ENCODE measurements around the gene FGF1. TPM values are rescaled to one million over a fixed set of nuclear protein-coding genes. Genes with fewer than 3 reads are reported as not detected.

The FGF1 gene
- total and polyA plus RNA-seq, 8 donors = 0.03 to 0.90 (median 0.35) TPM

DNA sequence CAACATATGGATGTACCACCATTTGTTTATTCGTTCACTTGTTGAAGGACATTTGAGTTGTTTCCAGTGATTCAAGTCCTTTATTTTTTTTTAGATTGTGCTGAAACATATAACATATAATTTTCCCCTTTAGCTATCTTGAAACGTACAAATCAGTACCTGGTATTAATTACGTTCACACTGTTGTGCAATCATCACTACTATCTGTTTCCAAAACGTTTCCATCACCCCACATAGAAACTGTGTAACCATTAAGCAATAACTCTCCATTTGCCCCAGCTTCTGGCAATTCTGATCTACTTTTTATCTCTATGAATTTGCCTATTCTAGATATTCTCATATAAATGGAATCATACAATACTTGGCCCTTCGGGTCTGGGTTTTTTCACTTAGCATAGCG lies 116.0 kb downstream of the FGF1 start:
- ATAC-seq = no peak
- DNase-seq = no peak
- TF ChIP-seq, protein P1, sequence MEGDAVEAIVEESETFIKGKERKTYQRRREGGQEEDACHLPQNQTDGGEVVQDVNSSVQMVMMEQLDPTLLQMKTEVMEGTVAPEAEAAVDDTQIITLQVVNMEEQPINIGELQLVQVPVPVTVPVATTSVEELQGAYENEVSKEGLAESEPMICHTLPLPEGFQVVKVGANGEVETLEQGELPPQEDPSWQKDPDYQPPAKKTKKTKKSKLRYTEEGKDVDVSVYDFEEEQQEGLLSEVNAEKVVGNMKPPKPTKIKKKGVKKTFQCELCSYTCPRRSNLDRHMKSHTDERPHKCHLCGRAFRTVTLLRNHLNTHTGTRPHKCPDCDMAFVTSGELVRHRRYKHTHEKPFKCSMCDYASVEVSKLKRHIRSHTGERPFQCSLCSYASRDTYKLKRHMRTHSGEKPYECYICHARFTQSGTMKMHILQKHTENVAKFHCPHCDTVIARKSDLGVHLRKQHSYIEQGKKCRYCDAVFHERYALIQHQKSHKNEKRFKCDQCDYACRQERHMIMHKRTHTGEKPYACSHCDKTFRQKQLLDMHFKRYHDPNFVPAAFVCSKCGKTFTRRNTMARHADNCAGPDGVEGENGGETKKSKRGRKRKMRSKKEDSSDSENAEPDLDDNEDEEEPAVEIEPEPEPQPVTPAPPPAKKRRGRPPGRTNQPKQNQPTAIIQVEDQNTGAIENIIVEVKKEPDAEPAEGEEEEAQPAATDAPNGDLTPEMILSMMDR (IDR thresholded peaks at IDR 0.05) = no peak
- H3K27me3 ChIP-seq = no peaks in the 10 kb centered on the region
- H3K4me1 ChIP-seq = no peaks in the 10 kb centered on the region
- WGBS, 2 donors = 58 to 65% methylated on average over 6 of the region's 6 CpGs
- no peak overlapping the region for H3K4me3 ChIP-seq
- no peaks in the 10 kb centered on the region for H3K9me3 ChIP-seq
- FAIRE-seq = no peak
- H3K36me3 ChIP-seq = no peaks in the 10 kb centered on the region
- intact Hi-C loops (cut with DNase I) = no loop called here
- H3K27ac ChIP-seq = no peak overlapping the region

DNA sequence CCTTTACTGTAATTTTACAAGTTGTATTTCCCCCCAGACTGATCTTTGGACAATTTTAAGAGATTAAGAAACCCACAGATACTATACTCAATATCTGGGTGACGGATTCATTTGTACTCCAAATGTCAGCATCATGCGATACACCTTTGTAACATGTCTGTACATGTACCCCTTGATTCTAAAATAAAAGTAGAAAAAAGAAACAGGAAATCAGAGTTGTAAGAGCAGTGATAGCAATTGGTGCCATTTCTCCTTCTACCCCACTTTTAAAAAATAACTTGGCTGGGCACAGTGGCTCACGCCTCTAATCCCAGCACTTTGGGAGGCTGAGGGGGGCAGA lies 116.9 kb downstream of the FGF1 start:
- DNase-seq (no peak), FAIRE-seq (no peak), ATAC-seq (no peak)
- no peaks in the 10 kb centered on the region for H3K9me3 ChIP-seq
- intact Hi-C loops (cut with DNase I) = no loop called here
- H3K36me3 ChIP-seq = no peaks in the 10 kb centered on the region
- TF ChIP-seq, protein P1 (IDR thresholded peaks at IDR 0.05) = no peak
- WGBS, 2 donors = 78 to 89% methylated on average over 3 of the region's 3 CpGs
- no peaks in the 10 kb centered on the region for H3K27me3 ChIP-seq
- H3K4me3 ChIP-seq = no peak overlapping the region
- H3K4me1 ChIP-seq = no peaks in the 10 kb centered on the region
- H3K27ac ChIP-seq = no peak overlapping the region

DNA sequence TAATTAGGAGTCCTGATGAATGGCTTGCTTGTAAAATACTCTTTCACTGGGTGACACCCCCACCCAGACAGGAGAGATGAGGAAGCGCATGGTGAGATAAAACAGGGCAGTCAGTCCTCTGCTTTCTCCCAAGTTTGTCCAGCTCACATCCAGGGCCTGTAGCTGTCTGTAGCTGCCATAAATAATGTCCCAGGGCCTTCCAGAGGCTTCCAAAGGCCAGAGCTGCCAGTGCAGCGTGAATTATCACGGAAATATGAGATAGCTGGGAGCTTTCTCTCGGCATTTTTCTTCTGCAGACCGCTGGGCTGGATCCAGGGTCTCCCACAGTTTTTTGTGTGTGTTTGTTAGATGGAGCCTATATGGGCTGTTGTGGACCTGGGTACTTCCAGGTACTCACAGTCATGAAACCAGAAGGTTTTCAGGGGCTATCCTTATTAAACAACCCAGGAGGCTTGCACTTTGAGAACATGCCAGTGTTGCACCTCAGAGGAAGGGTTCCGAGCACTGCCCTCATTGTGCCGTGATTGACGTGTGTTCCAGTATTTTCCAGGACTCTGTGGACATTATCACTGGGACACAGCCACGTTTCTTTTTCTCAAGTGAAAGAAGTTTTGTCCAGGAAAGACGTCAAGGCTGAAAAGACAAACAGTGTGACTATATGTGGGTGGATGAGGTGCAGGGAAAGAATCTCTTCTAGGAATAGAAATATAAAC lies 117.5 kb downstream of the FGF1 start:
- peak overlapping the region in 1 of 4 donors; percentile 8 for H3K27ac ChIP-seq

DNA sequence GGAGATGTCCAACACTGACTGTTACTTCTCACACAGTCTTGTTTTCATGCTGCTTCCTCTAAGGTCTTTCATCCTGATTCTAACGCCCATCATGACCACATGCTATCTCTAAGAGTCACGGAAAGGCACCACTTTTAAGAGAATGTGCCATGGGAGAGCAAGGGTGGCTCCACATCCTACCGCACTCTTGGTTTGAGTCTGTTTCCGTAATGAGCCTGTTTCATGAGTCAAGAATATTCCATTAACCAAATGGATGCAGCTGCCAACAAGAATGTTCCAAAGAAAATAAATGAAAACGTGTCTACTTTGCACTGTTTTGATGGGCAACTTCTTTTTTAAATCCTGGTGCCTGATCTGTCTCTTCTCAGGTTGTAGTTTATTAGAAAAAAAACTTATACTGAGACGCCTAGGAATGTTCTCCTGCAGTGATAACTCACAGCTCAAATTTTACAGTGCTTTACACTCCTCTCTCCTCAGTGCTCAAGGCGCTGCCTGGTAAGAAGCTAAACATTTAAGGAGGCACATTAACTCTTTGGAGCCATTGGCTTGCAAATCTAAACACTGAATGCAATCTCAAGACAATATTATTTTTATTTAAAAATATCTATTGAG lies 124.3 kb downstream of the FGF1 start:
- no peak overlapping the region for H3K27ac ChIP-seq
- TF ChIP-seq, protein P1 (IDR thresholded peaks at IDR 0.05) = no peak
- WGBS, 2 donors = 72 to 75% methylated on average over 7 of the region's 7 CpGs
- intact Hi-C loops (cut with DNase I) = no loop called here
- FAIRE-seq (no peak), DNase-seq (no peak), ATAC-seq (no peak)
- no peaks in the 10 kb centered on the region for H3K9me3 ChIP-seq
- H3K36me3 ChIP-seq = no peaks in the 10 kb centered on the region
- no peaks in the 10 kb centered on the region for H3K27me3 ChIP-seq
- H3K4me1 ChIP-seq = no peaks in the 10 kb centered on the region
- no peak overlapping the region for H3K4me3 ChIP-seq

More for the DNA sequence above, 117.5 kb downstream of the FGF1 start:
- ATAC-seq = peak in 1 of 4 donors; percentile 27
- H3K36me3 ChIP-seq = no peaks in the 10 kb centered on the region
- 49 to 54% methylated on average over 10 of the region's 10 CpGs for WGBS, 2 donors
- DNase-seq = no peak
- no peaks in the 10 kb centered on the region for H3K9me3 ChIP-seq
- FAIRE-seq = no peak
- H3K27me3 ChIP-seq = no peaks in the 10 kb centered on the region
- no peak overlapping the region for H3K4me3 ChIP-seq
- no peaks in the 10 kb centered on the region for H3K4me1 ChIP-seq
- TF ChIP-seq, protein P1 (IDR thresholded peaks at IDR 0.05) = no peak
- intact Hi-C loops (cut with DNase I) = no loop called here

DNA sequence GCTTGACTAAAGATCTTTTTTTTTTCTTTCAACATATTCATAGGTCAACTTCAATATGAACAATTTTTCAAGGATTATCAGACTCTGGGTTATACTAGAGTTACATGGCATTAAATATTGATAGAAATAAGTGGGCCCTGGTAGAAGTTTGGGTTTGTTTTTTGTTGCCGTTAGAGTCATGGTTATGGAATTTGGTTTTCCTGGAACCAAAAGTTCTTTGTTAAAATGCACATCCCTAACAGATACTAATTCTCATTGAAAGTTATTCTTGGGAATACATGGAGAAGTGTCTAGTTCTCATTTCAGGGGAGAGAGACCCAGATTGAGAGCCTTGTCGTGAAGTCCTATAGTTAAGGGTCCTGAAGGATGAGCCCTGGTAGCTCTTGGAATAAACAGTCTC lies 124.9 kb downstream of the FGF1 start:
- H3K4me1 ChIP-seq = no peaks in the 10 kb centered on the region
- H3K27ac ChIP-seq = no peak overlapping the region
- FAIRE-seq = no peak
- no peaks in the 10 kb centered on the region for H3K36me3 ChIP-seq
- no peak for DNase-seq
- no peaks in the 10 kb centered on the region for H3K9me3 ChIP-seq
- no peak overlapping the region for H3K4me3 ChIP-seq
- 77 to 84% methylated on average over 2 of the region's 2 CpGs for WGBS, 2 donors
- no peaks in the 10 kb centered on the region for H3K27me3 ChIP-seq
- TF ChIP-seq, protein P1 (IDR thresholded peaks at IDR 0.05) = no peak
- intact Hi-C loops (cut with DNase I) = no loop called here
- no peak for ATAC-seq
